OCI-LY3 (cell line): ENCODE data around the gene EFCAB8.

Experiments
- H2AFZ ChIP-seq: fragments of 200-600, 300-600 bp; shearing (Covaris generic); 2 replicates; pipeline ENCODE4 v1.6.0; 2014; ENCODE audit warnings: antibody characterized with exemption, low read depth, low read length
- H3K27ac ChIP-seq: fragments of 200-600, 300-600 bp; sonication (generic); 2 replicates; pipeline ENCODE4 v1.5.1; 2014; ENCODE audit warnings: mild to moderate bottlenecking, low read length, moderate library complexity, mixed read lengths
- H3K27me3 ChIP-seq: fragments of 200-600, 300-600 bp; sonication (generic); 2 replicates; pipeline ENCODE4 v1.6.1; 2014; ENCODE audit warnings: low read depth, low read length, mixed read lengths
- H3K36me3 ChIP-seq: fragments of 200-600, 300-600 bp; sonication (generic); replicated peaks from 2 replicates; pipeline ENCODE3; 2014; ENCODE audit warnings: low read depth, low read length, mixed read lengths
- H3K4me1 ChIP-seq: fragments of 300-600, 200-600 bp; sonication (generic); 2 replicates; pipeline ENCODE4 v1.6.1; 2014; ENCODE audit warnings: low read length, mixed read lengths
- H3K4me2 ChIP-seq: fragments of 200-600, 300-600 bp; sonication (generic); 2 replicates; pipeline ENCODE4 v1.6.1; 2014; ENCODE audit warnings: low read length, mixed read lengths
- H3K4me3 ChIP-seq: fragments of 300-600, 200-600 bp; sonication (generic); 2 replicates; pipeline ENCODE4 v1.5.1; 2014; ENCODE audit warnings: antibody characterized with exemption, mild to moderate bottlenecking, low read length, moderate library complexity
- H3K79me2 ChIP-seq: fragments of 300-600, 200-600 bp; shearing (Covaris generic); 2 replicates; pipeline ENCODE4 v1.6.1; 2014; ENCODE audit warnings: mild to moderate bottlenecking, low read length, mixed read lengths
- H3K9ac ChIP-seq: fragments of 300-600, 200-600 bp; shearing (Covaris generic); 2 replicates; pipeline ENCODE4 v1.6.0; 2014; ENCODE audit warnings: mild to moderate bottlenecking, low read length, moderate library complexity
- H3K9me3 ChIP-seq: fragments of 200-600, 300-600 bp; shearing (Covaris generic); 2 replicates; pipeline ENCODE4 v1.6.1; 2014; ENCODE audit warnings: low read length, mixed read lengths; ENCODE audit not compliant: insufficient read depth
- H4K20me1 ChIP-seq: fragments of 200-600, 300-600 bp; sonication (generic); 2 replicates; pipeline ENCODE4 v1.6.1; 2016; ENCODE audit warnings: low read length, mixed read lengths; ENCODE audit not compliant: insufficient read depth
- EZH2phosphoT487 ChIP-seq: fragments of 200-600 bp; shearing (Covaris generic); IDR thresholded peaks from 2 replicates; pipeline ENCODE4 v1.6.1; 2018; ENCODE audit warnings: antibody characterized with exemption, mixed run types, low read depth
- TF ChIP-seq, protein P1 (sequence below): fragments of 200-600, 300-600 bp; sonication (generic); IDR thresholded peaks from 2 replicates; pipeline ENCODE4 v1.5.1; 2014; ENCODE audit warnings: antibody characterized with exemption, low read length, low read depth

Gene EFCAB8

DNA sequence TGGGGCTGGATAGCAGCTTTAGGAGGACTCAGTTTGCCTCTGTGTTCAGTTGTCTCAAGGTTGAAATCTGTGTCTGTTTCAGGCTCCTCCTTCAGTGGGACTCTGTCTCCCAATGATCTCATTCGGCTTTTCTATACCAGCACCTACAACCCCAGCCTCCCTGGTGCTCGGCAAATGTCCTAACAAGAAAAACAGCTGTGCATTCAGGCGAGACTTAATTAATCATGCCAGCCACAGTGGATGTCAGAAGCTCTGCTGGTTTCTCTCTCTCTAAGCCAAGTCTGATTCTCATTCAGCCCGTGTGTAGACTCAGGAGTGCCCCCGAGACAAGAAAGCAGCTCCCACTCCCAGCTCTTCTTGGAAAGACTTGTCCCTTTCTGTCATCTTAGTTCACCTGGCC is 98.7 kb downstream of the EFCAB8 start:
- Histone ChIP-seq H3K4me1 (no peaks in the 10 kb centered on the region), H3K27me3 (peaks cover 3% of the 10 kb centered on the region; the same call in 1 of the 2 replicates), H3K9me3 (peaks cover 6% of the 10 kb centered on the region; the same call in 1 of the 2 replicates), H3K4me2 (no peak overlapping the region), H4K20me1 (no peaks in the 10 kb centered on the region), H3K4me3 (no peak overlapping the region), H2AFZ (no peak overlapping the region), H3K79me2 (no peaks in the 10 kb centered on the region), H3K9ac (no peak overlapping the region), H3K36me3 (peaks cover 3% of the 10 kb centered on the region), H3K27ac (no peak overlapping the region)
- TF ChIP-seq EZH2phosphoT487 = no peak
- TF ChIP-seq, protein P1, sequence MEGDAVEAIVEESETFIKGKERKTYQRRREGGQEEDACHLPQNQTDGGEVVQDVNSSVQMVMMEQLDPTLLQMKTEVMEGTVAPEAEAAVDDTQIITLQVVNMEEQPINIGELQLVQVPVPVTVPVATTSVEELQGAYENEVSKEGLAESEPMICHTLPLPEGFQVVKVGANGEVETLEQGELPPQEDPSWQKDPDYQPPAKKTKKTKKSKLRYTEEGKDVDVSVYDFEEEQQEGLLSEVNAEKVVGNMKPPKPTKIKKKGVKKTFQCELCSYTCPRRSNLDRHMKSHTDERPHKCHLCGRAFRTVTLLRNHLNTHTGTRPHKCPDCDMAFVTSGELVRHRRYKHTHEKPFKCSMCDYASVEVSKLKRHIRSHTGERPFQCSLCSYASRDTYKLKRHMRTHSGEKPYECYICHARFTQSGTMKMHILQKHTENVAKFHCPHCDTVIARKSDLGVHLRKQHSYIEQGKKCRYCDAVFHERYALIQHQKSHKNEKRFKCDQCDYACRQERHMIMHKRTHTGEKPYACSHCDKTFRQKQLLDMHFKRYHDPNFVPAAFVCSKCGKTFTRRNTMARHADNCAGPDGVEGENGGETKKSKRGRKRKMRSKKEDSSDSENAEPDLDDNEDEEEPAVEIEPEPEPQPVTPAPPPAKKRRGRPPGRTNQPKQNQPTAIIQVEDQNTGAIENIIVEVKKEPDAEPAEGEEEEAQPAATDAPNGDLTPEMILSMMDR = no peak

DNA sequence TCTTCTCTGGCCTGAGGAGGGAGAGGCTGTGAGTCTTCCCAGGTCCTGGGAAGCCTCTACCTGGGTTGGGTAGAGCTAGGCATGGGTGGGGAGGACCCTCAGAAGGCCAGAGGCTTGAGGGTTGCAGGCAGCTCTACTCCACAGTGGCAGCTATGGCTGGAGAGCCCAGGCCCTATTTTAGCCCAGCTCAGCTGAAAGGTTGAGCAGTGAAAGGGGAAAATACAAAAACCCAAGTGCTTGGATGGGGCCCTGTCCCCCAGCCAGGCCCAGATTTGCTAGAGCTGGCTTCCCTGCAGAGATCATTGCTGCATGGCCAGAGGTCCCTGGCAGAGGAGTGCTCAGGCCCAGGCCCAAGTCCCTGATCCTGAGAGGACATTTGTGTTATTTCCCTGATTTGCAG is 99.9 kb downstream of the EFCAB8 start:
- TF ChIP-seq, protein P1 = no peak
- no peak for TF ChIP-seq EZH2phosphoT487
- Histone ChIP-seq H3K36me3 (peaks cover 3% of the 10 kb centered on the region), H2AFZ (no peak overlapping the region), H4K20me1 (no peaks in the 10 kb centered on the region), H3K27ac (no peak overlapping the region), H3K9me3 (peaks cover 6% of the 10 kb centered on the region; the same call in 1 of the 2 replicates), H3K4me3 (no peak overlapping the region), H3K4me2 (no peak overlapping the region), H3K79me2 (no peaks in the 10 kb centered on the region), H3K27me3 (no peaks in the 10 kb centered on the region), H3K9ac (no peak overlapping the region), H3K4me1 (no peaks in the 10 kb centered on the region)

DNA sequence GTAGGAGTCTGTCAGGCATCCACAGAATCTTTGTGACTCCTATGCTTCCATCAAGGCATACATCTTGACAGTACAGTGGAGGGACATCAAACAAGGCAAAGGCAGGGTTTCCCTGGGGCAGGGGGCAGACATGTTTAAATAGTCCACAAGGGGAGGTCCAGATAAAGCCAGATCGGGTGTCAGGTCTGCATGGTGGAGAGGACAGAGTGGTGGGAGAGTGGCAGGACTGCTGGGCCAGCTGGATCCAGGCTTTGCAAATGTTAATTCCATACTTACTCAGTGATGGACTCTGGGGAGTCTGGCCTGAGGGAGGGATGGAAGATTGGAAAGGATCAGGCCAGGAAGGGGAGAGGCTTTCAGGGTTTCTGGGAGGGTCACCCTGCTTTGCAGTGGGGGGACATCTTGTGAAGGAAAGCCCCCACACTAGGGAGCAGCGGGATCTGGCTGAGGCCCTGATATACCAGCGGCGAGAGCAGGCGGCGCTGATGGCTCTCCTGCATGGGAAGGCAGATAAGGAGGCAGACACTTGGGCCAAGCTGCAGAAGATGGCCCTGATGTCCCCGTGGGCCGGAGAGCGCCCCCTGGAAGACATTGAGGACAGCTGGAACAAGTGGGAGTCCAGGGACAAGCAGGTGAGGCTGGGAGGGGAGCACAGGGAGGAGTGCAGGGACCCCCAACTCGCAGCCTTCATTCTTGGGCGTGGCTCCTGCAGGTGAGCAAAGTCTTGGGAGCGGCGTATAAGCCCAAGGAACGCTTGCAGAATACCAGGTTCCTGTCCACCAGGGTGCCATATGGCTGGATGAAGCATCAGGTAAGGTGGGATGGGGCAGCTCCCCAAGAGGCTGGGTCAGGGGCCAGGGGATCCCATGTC is 100.9 kb downstream of the EFCAB8 start:
- no peak overlapping the region for H3K4me3 ChIP-seq
- H4K20me1 ChIP-seq = no peaks in the 10 kb centered on the region
- no peak for TF ChIP-seq EZH2phosphoT487
- TF ChIP-seq, protein P1 = peak; percentile 5; the same call in 1 of the 2 replicates
- H2AFZ ChIP-seq = no peak overlapping the region
- peaks cover 3% of the 10 kb centered on the region for H3K36me3 ChIP-seq
- no peaks in the 10 kb centered on the region for H3K4me1 ChIP-seq
- no peak overlapping the region for H3K9ac ChIP-seq
- H3K27me3 ChIP-seq = no peaks in the 10 kb centered on the region
- H3K9me3 ChIP-seq = peaks cover 6% of the 10 kb centered on the region; the same call in 1 of the 2 replicates
- no peaks in the 10 kb centered on the region for H3K79me2 ChIP-seq
- no peak overlapping the region for H3K27ac ChIP-seq
- no peak overlapping the region for H3K4me2 ChIP-seq

DNA sequence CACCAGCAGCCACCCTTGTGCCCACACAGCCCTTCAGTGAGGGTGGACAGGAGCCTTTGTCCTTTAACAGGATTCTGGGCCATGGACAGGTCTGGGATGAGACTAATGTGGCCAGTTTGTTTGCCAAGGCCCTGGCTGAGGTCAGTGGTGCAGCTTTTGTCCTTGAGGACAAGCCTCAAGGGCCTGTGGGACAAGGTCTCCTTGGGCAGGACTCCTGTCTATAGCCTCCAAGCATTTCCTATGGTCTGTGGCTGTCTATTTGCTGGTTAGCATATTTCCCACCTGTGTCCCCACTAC is 101.4 kb downstream of the EFCAB8 start:
- Histone ChIP-seq H4K20me1 (no peaks in the 10 kb centered on the region), H3K9me3 (peaks cover 6% of the 10 kb centered on the region; the same call in 1 of the 2 replicates), H3K4me2 (no peak overlapping the region), H3K36me3 (peaks cover 3% of the 10 kb centered on the region), H2AFZ (no peak overlapping the region), H3K9ac (no peak overlapping the region), H3K4me1 (no peaks in the 10 kb centered on the region), H3K27ac (no peak overlapping the region), H3K4me3 (no peak overlapping the region), H3K79me2 (no peaks in the 10 kb centered on the region), H3K27me3 (no peaks in the 10 kb centered on the region)
- TF ChIP-seq, protein P1 = no peak
- TF ChIP-seq EZH2phosphoT487 = no peak
